Activated CD8-positive, alpha-beta memory T cell treated with anti-CD3 and anti-CD28 coated beads for 48 hours (primary cell): ENCODE measurements around the gene DDX18.

Experiments
- DNase-seq, 3 experiments: peaks; one replicate each; pipeline ENCODE4 v3.0.0-alpha.2; 2020; ENCODE audit warnings: low read depth in 2 of 3, low spot score in 2 of 3

DDX18 gene

DNA sequence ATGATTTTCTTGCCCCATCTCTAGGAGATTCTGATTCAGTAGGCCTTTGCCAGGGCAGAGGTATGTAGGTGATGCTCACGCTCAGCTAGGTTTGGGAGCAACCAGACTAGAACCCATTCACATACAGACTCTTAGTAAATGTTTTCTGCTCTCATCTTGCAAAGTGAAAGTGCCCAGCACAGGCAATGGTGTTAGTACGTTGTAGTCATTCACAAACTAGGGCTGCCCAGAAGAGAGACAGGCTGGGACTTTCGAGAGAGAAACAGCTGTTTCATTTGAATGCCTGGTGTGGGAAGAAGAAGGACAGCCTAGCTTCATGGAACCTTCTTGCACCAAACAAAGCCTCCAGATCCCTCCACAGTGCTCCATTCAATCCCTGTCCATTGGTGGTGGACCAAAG lies 19.4 kb downstream of the DDX18 start:
- no peak for DNase-seq

- DNase-seq, result no peak
These were observed 20.5 kb downstream of the DDX18 start for GRCh38 chr2:117834992-117835391.

DNA sequence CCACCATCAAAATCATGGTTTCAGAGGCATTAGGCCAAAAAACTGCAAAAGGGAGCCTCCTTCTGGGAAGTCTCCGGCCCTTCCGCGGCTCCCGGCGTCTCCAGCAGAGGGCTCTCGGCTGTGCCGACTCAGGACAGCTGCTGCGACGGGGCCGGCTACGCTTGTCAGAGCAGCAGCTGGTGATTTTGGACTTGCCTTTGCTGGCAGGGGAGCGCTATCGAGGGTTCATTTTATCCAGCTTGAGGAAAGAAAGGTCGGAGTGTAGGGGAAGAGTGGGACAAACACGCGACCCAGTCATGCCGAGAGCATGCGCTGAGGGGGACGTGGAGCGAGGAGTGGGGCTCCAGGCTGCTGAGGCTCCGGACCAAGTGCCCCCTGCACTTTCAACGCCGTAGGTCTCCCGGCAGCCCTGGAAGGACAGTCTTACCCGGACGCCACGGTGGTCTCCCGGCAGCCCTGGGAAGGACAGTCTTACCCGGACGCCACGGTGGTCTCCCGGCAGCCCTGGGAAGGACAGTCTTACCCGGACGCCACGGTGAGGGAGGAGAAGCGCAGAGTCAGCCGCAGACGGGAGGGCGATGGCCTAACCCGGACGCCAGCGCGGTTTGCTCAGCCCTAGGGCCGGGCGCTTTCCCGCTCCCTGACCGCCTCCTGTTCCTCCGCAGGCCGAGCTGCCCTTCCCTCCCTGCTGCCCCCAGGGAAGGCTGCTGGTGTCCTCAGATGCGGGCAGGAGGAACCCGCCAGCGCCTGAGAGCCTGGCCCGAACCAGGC lies 21.7 kb downstream of the DDX18 start:
- DNase-seq, result peak in 2 of 3 experiments; percentile 10 to 37

GRCh38 chr2:117845304-117845703 lies 30.8 kb downstream of the DDX18 start:
- DNase-seq, result no peak

GRCh38 chr2:117850015-117850414 lies 35.5 kb downstream of the DDX18 start:
- no peak for DNase-seq

- no peak for DNase-seq
These were observed 36.0 kb downstream of the DDX18 start for GRCh38 chr2:117850461-117850860.

- DNase-seq, result no peak
These were observed 37.5 kb downstream of the DDX18 start for GRCh38 chr2:117851969-117852368.

DNA sequence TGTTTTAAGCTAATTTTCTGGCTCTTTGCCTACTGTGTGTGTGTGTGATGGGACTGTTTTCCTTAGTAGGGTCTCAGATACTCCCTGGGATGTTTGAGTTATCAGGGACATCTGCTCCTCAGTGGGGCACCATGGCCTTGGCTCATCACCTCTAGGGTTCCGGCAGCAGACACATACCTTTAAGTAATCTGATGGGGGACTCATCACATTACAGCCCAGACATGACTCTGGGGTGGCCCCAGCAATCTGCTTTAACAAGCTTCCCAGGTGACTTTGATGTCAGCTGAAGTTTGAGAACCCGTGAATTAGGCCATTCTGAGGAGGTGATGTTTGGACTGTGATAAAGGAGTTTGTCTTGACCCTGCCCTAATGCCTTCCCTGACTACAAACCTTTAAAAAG lies 38.8 kb downstream of the DDX18 start:
- no peak for DNase-seq

GRCh38 chr2:117853873-117854272 lies 39.4 kb downstream of the DDX18 start:
- DNase-seq, result no peak

DNA sequence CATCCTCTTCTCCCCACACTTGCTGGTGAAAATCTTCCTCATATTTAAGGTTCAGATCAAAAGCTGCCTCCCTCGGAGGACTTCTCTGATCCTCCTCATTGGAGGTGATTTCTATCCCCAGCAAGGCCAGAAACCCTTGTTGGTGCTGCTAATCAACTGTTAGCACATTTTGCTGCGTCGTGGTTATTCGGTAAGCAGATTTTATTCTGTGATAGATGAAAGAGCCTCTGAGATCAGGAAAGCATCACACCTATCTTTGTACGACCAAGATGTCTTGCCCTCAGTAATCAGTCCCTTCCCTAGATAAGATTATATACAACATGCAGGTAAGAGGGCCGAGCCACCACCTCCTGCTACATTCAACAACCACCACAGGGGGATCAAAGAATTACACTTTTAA lies 40.1 kb downstream of the DDX18 start:
- DNase-seq, result no peak

- no peak for DNase-seq
These were observed 41.4 kb downstream of the DDX18 start for GRCh38 chr2:117855886-117856285.

- no peak for DNase-seq
These were observed 42.1 kb downstream of the DDX18 start for GRCh38 chr2:117856415-117857210.

DNA sequence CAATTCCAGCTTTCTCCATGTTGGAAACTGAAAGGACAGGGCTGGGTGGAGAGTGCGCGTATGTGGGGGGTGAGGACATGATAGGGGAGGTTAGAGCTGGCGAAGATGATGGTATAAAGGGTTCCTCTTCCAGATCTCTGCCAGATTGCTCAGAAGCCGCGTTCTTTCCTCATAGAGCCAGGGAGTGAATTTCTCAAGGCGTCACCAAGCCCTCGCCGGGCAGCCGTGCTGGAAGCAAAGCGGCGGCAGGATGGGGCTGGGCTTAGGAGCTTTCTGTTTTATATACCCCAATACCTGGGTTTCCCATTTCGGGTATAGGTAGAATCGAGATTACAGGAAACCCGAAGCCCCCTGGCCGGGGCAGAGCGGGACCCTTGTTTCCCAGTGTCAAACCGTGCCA lies 43.8 kb downstream of the DDX18 start:
- no peak for DNase-seq

GRCh38 chr2:117858892-117859531 lies 44.5 kb downstream of the DDX18 start:
- no peak for DNase-seq

- no peak for DNase-seq
These were observed 45.0 kb downstream of the DDX18 start for GRCh38 chr2:117859532-117859911.

- DNase-seq, result no peak
These were observed 45.6 kb downstream of the DDX18 start for GRCh38 chr2:117859924-117860647.

GRCh38 chr2:117862459-117862858 lies 48.0 kb downstream of the DDX18 start:
- DNase-seq, result no peak

GRCh38 chr2:117875786-117876185 lies 61.3 kb downstream of the DDX18 start:
- DNase-seq, result no peak

- DNase-seq, result no peak
These were observed 64.5 kb downstream of the DDX18 start for GRCh38 chr2:117879003-117879402.
